Dendritic cell treated with granulocyte-macrophage colony-stimulating factor and Interleukin-4, amounts not matched to agents 40 ng/mL and 50 ng/mL, for 4 days (primary cell): Measurements from ENCODE around the gene GNG5.
"Not testable (repeated sequence)": the region's sequence is repeated elsewhere in the genome, so short reads cannot be mapped to it uniquely, and the experiment has no call there.

ENCODE experiments used
- H3K27ac Mint-ChIP-seq: one replicate; pipeline ENCODE4 v1.8.0; 2022; ENCODE audit warnings: mild to moderate bottlenecking, mixed read lengths
- H3K27me3 Mint-ChIP-seq: one replicate; pipeline ENCODE4 v1.8.0; 2022; ENCODE audit warnings: mild to moderate bottlenecking, mixed read lengths
- H3K36me3 Mint-ChIP-seq: one replicate; pipeline ENCODE4 v1.8.0; 2022; ENCODE audit warnings: low read depth, mixed read lengths
- H3K4me1 Mint-ChIP-seq: one replicate; pipeline ENCODE4 v1.8.0; 2022; ENCODE audit warnings: low read depth, mixed read lengths
- H3K4me3 Mint-ChIP-seq: one replicate; pipeline ENCODE4 v1.8.0; 2022; ENCODE audit warnings: mild to moderate bottlenecking, moderate library complexity, mixed read lengths
- H3K9me3 Mint-ChIP-seq: one replicate; pipeline ENCODE4 v1.8.0; 2022; ENCODE audit warnings: mixed read lengths
- intact Hi-C: fragments of 100-400 bp; cut with micrococcal nuclease; formaldehyde crosslinking; loops from one replicate; pipeline ENCODE4 v1.15.0; 2022

GNG5 gene

DNA sequence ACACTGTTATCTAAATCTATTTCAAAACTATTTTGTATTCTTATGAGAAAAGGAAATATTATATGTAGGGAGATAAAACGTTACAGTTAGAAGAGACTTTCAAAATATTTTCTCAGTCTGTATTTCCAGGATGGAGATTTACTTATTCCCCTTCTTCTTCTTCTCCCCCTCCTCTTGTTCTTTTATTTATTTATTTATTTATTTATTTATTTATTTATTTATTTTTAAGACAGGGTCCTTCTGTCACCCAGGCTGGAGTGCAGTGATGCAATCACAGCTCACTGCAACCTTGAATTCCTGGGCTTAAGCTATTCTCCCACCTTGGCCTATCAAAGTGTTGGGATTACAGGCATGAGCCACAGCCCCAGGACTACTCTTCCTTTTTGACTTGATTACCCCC lies 30.2 kb downstream of the GNG5 start:
- H3K9me3 Mint-ChIP-seq, result peaks cover 20% of the 10 kb centered on the region
- H3K27ac Mint-ChIP-seq, result no peak overlapping the region
- H3K27me3 Mint-ChIP-seq, result peaks cover 16% of the 10 kb centered on the region
- peaks cover 12% of the 10 kb centered on the region for H3K4me1 Mint-ChIP-seq
- H3K36me3 Mint-ChIP-seq, result peaks cover 20% of the 10 kb centered on the region
- intact Hi-C loops, result no loop called here
- no peak overlapping the region for H3K4me3 Mint-ChIP-seq

DNA sequence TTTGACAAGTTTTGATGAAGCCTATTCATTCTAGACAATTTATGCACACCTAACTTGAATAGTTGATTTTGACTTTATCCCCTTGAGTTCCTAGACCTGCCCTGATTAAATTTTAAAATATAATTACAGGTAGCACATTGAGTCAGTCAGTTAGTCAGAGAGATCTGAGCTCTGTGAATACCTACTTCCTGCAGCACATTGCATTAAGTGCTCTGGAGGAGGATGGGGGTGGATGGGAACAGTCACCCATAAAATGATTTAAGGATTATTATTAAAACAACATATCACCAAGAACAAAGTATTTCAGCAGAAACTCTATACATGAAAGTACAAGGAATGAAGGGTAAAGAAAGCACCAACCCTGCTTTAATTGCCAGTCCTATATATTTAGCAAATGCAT lies 39.1 kb downstream of the GNG5 start:
- no peaks in the 10 kb centered on the region for H3K4me1 Mint-ChIP-seq
- H3K27ac Mint-ChIP-seq, result no peak overlapping the region
- intact Hi-C loops, result no loop called here
- H3K4me3 Mint-ChIP-seq, result no peak overlapping the region
- no peaks in the 10 kb centered on the region for H3K36me3 Mint-ChIP-seq
- peaks cover 6% of the 10 kb centered on the region for H3K27me3 Mint-ChIP-seq
- H3K9me3 Mint-ChIP-seq, result no peaks in the 10 kb centered on the region

DNA sequence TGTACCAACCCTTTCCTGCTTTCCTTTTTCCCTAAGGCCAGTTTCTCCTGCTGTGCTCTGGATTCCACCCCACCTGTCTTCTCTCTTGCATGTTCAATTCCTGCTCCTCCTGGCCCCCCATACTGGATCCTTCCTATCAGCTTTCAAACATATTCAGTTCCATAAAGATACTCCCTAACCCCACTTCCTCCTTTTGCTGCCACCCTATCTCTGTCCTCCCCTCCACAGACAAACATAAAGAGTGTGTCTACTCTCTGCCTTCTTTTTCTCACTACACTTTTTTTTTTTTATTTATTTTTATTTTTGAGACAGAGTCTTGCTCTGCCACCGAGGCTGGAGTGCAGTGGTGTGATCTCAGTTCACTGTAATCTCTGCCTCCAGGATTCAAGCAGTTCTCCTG lies 44.3 kb downstream of the GNG5 start:
- H3K4me3 Mint-ChIP-seq, result no peak overlapping the region
- no peaks in the 10 kb centered on the region for H3K36me3 Mint-ChIP-seq
- H3K4me1 Mint-ChIP-seq, result peaks cover 12% of the 10 kb centered on the region
- intact Hi-C loops, result no loop called here
- H3K27me3 Mint-ChIP-seq, result peaks cover 2% of the 10 kb centered on the region
- H3K27ac Mint-ChIP-seq, result no peak overlapping the region
- H3K9me3 Mint-ChIP-seq, result no peaks in the 10 kb centered on the region

DNA sequence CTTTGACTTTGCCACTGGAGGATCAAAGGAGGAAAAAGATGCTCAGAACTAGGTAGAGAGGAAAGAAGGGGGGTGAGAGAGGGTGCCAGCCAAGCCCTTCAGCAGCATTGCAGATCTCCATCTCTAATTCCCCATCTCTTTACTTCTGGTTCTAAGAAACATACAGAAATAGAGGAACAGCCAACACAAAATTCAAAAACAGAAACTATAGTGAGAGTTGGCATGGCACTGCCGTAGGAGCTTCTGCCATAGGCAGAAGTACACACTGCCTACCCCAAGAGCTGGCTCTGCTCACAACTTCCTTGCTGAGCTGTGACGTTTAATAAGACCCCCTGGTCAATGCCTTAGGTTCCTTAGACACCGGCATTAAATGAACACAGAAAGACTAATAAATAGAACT lies 53.9 kb downstream of the GNG5 start:
- intact Hi-C loops, result no loop called here
- peaks cover 2% of the 10 kb centered on the region for H3K27me3 Mint-ChIP-seq

DNA sequence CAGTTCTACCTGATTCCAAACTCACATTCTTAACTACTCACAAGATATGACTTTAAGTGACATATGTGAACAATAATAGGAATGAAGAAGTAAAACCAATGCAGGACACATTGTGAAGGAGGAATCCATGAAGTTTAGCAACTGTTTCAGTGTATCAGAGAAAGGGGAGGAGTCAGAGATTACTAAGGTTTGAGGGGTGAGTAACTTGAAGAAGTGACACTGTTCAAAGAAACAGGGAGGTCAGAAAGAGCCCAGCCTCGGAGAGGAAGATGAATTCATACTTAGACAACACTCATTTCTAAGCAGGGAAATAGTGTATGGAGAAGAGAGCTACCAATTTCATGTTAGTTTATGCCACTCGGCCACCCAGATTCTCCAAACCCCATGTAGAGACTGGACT lies 55.5 kb downstream of the GNG5 start:
- Mint-ChIP-seq H3K4me3 (no peak overlapping the region), H3K27me3 (no peaks in the 10 kb centered on the region), H3K27ac (peak overlapping the region; percentile 45), H3K4me1 (peaks cover 16% of the 10 kb centered on the region), H3K9me3 (peaks cover 6% of the 10 kb centered on the region), H3K36me3 (no peaks in the 10 kb centered on the region)
- intact Hi-C loops, result no loop called here

More for the DNA sequence above, 53.9 kb downstream of the GNG5 start:
- Mint-ChIP-seq H3K4me1 (peaks cover 16% of the 10 kb centered on the region), H3K36me3 (no peaks in the 10 kb centered on the region), H3K9me3 (no peaks in the 10 kb centered on the region), H3K4me3 (no peak overlapping the region), H3K27ac (peak overlapping the region; percentile 30)

DNA sequence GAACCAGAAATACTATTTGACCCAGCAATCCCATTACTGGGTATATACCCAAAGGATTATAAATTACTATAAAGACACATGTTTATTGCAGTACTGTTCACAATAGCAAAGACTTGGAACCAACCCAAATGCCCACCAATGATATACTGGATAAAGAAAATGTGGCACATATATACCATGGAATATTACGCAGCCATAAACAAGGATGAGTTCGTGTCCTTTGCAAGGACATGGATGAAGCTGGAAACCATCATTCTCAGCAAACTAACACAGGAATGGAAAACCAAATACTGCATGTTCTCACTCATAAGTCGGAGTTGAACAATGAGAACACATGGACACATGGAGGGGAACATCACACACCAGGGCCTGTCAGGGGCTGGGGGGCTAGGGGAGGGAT lies 57.7 kb downstream of the GNG5 start:
- intact Hi-C loops, H3K27ac Mint-ChIP-seq, H3K36me3 Mint-ChIP-seq, H3K27me3 Mint-ChIP-seq, H3K4me3 Mint-ChIP-seq: not testable (repeated sequence)
- peaks cover 14% of the 10 kb centered on the region for H3K9me3 Mint-ChIP-seq
- H3K4me1 Mint-ChIP-seq, result peaks cover 17% of the 10 kb centered on the region
